Measurements from ENCODE around the gene HELT.

DNA sequence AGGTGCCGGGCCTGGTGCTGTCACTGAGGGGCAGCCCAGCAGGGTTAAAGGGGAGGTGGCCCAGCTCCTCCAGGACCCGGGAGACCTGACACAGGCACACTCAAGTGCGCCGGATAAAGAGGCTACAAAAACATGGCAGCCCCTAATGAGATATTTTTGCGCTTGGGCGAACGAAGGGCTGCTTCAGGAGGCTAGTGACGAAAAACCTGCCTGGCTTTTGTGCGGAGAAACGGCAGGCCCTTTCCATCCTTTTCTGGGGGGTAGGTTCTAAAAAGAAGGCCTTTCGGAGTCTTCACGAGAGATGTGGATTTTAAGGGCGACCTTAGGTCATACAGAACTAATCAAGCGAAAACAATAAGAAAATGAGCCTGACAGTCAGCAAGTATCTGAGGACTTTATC lies 35.5 kb downstream of the HELT start:
- TF ChIP-seq, protein P1, sequence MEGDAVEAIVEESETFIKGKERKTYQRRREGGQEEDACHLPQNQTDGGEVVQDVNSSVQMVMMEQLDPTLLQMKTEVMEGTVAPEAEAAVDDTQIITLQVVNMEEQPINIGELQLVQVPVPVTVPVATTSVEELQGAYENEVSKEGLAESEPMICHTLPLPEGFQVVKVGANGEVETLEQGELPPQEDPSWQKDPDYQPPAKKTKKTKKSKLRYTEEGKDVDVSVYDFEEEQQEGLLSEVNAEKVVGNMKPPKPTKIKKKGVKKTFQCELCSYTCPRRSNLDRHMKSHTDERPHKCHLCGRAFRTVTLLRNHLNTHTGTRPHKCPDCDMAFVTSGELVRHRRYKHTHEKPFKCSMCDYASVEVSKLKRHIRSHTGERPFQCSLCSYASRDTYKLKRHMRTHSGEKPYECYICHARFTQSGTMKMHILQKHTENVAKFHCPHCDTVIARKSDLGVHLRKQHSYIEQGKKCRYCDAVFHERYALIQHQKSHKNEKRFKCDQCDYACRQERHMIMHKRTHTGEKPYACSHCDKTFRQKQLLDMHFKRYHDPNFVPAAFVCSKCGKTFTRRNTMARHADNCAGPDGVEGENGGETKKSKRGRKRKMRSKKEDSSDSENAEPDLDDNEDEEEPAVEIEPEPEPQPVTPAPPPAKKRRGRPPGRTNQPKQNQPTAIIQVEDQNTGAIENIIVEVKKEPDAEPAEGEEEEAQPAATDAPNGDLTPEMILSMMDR (IDR thresholded peaks at IDR 0.05): no peak
- TF ChIP-seq POLR2A (IDR thresholded peaks at IDR 0.05): no peak
